ENCODE measurements around the gene CADPS2. TPM values are rescaled to one million over a fixed set of nuclear protein-coding genes. Genes with fewer than 3 reads are reported as not detected.

Gene CADPS2
- total and polyA plus RNA-seq, 10 of the 15 experiments (the other 5 are each of a cell fraction or from before 2014, with no cell fraction given), result 0.05 to 7.5 (median 0.25) TPM

- H3K9me3 ChIP-seq (replicated peaks; ENCODE audit: control insufficient read depth, insufficient read depth, low read length), result no peaks in the 10 kb centered on the region
- ChIA-PET RAD21 (ENCODE audit: unreplicated experiment) (interaction anchor here (1.3 kb wide), 1 partner anchor 7 kb away, joined by 3 read pairs; no protein-coding TSS in a partner anchor), CTCF (interaction anchor here (0.7 kb wide), 1 partner anchor 415 kb away, joined by 3 read pairs; no protein-coding TSS in a partner anchor), SMC1A (ENCODE audit: uncharacterized antibody, unreplicated experiment) (no interaction called here), POLR2A (interaction anchor here (0.9 kb wide), 1 partner anchor 8 kb away, joined by 3 read pairs; no protein-coding TSS in a partner anchor)
- no peak for DNase-seq (ENCODE audit: low read depth, low spot score)
- H3K4me2 ChIP-seq (ENCODE audit: control insufficient read depth, insufficient read depth), result no peak overlapping the region
- no peak for FAIRE-seq
- no peaks in the 10 kb centered on the region for H4K20me1 ChIP-seq (ENCODE audit: control insufficient read depth, insufficient read depth)
- intact Hi-C loops (cut with micrococcal nuclease; ENCODE audit: unreplicated experiment), result no loop called here
- no peak overlapping the region for H3K9ac ChIP-seq (ENCODE audit: control insufficient read depth, insufficient read depth, low read length)
- H3K36me3 ChIP-seq (ENCODE audit: control insufficient read depth in 2 of 2, insufficient read depth in 2 of 2, low read length in 1 of 2), result no peaks in the 10 kb centered on the region
- H3K4me1 ChIP-seq (ENCODE audit: control insufficient read depth, insufficient read depth, low read length), result no peaks in the 10 kb centered on the region
- no peak overlapping the region for H3K27ac ChIP-seq (ENCODE audit: control insufficient read depth, insufficient read depth)
- 19% methylated on average over 2 of the region's 3 CpGs for WGBS (ENCODE audit: insufficient coverage, insufficient replicate concordance, low lambda C conversion rate, missing lambda C conversion rate)
- no peaks in the 10 kb centered on the region for H3K27me3 ChIP-seq (replicated peaks in 1 of 2; ENCODE audit: control insufficient read depth in 2 of 2, insufficient read depth in 2 of 2, low read length in 1 of 2)
- in situ Hi-C loops (cut with MboI), result no loop called here
- H2AFZ ChIP-seq (ENCODE audit: control insufficient read depth, low read depth, low read length), result no peak overlapping the region
- ATAC-seq, result no peak
- no TSS peak for BruUV-seq (replicated peaks)
- H3K4me3 ChIP-seq, result no peak overlapping the region
- no peaks in the 10 kb centered on the region for H3K79me2 ChIP-seq (ENCODE audit: control insufficient read depth, insufficient read depth, low read length)
- no peak for TF ChIP-seq MTA2 (IDR thresholded peaks at IDR 0.05; ENCODE audit: low read depth)
- no peak for TF ChIP-seq RBBP5 (conservative IDR thresholded peaks at IDR 0.05)
- TF ChIP-seq ATF3 (IDR thresholded peaks at IDR 0.05; ENCODE audit: borderline replicate concordance, extremely low read depth, low read depth, low read length), result no peak
- no peak for TF ChIP-seq POLR2AphosphoS2 (IDR thresholded peaks at IDR 0.05; ENCODE audit: low read depth, low read length)
- no peak for TF ChIP-seq KDM1A (IDR thresholded peaks at IDR 0.05; ENCODE audit: borderline replicate concordance)
- no peak for TF ChIP-seq JUNB (IDR thresholded peaks at IDR 0.05)
- TF ChIP-seq ZBTB4 (CRISPR knock-in tag; IDR thresholded peaks at IDR 0.05), result no peak
- TF ChIP-seq ZNF274 (IDR thresholded peaks at IDR 0.05; ENCODE audit: insufficient read depth, insufficient read length), result no peak
- TF ChIP-seq NKRF (conservative IDR thresholded peaks at IDR 0.05), result no peak
- no peak for TF ChIP-seq SMC3 (IDR thresholded peaks at IDR 0.05; ENCODE audit: borderline replicate concordance, low read length)
- no peak for TF ChIP-seq ZNF622 (IDR thresholded peaks at IDR 0.05)
- TF ChIP-seq NFIC (IDR thresholded peaks at IDR 0.05; ENCODE audit: low read depth, low read length), result no peak
- no peak for TF ChIP-seq ZZZ3 (IDR thresholded peaks at IDR 0.05; ENCODE audit: control insufficient read depth, insufficient read length, low read depth)
- no peak for TF ChIP-seq ZBTB11 (CRISPR knock-in tag; IDR thresholded peaks at IDR 0.05)
- no peak for TF ChIP-seq JUND (IDR thresholded peaks at IDR 0.05; ENCODE audit: low read depth, low read length)
- TF ChIP-seq CHD4 (IDR thresholded peaks at IDR 0.05), result no peak
Observed at GRCh38 chr7:122470859-122471258, 415.4 kb downstream of the CADPS2 start.
